HFF-Myc (cell line): ENCODE results near the gene LDLRAD4.

ENCODE experiments used
- DNase-seq: peaks from one replicate; pipeline ENCODE4 v3.0.0-alpha.2; 2011; ENCODE audit warnings: low read depth; ENCODE audit errors: extremely low read depth
- H3K4me3 ChIP-seq: replicated peaks from 2 replicates; pipeline ENCODE4 v1.5.1; 2011; ENCODE audit warnings: low read depth, mild to moderate bottlenecking, control low read depth, low read length
- CTCF ChIP-seq: IDR thresholded peaks from 2 replicates; pipeline ENCODE4 v1.5.1; 2012; ENCODE audit warnings: mild to moderate bottlenecking, low read depth, low read length, control low read depth; ENCODE audit errors: missing control alignments

Gene LDLRAD4

GRCh38 chr18:13568443-13569392 is 350.2 kb downstream of the LDLRAD4 start:
- no peak overlapping the region for H3K4me3 ChIP-seq
- TF ChIP-seq CTCF: no peak
- DNase-seq: no peak

GRCh38 chr18:13570216-13570615 is 351.7 kb downstream of the LDLRAD4 start:
- TF ChIP-seq CTCF: no peak
- H3K4me3 ChIP-seq: no peak overlapping the region
- DNase-seq: no peak

GRCh38 chr18:13570856-13571495 is 352.4 kb downstream of the LDLRAD4 start:
- H3K4me3 ChIP-seq: no peak overlapping the region
- DNase-seq: no peak
- no peak for TF ChIP-seq CTCF

- no peak for TF ChIP-seq CTCF
- DNase-seq: no peak
- no peak overlapping the region for H3K4me3 ChIP-seq
Measured at GRCh38 chr18:13572148-13572547, 353.6 kb downstream of the LDLRAD4 start.

- no peak for TF ChIP-seq CTCF
- H3K4me3 ChIP-seq: no peak overlapping the region
- DNase-seq: no peak
Measured at GRCh38 chr18:13572721-13573120, 354.2 kb downstream of the LDLRAD4 start.

- TF ChIP-seq CTCF: no peak
- no peak for DNase-seq
- H3K4me3 ChIP-seq: no peak overlapping the region
Measured at GRCh38 chr18:13573750-13574149, 355.2 kb downstream of the LDLRAD4 start.
